PFSK-1 (cell line): ENCODE data around the gene LST1.

Experiments
- FOXP2 ChIP-seq: optimal IDR thresholded peaks from 2 replicates; pipeline ENCODE3; 2011; ENCODE audit warnings: borderline replicate concordance, control low read depth, inconsistent platforms; ENCODE audit not compliant: insufficient read depth; ENCODE audit errors: extremely low read length, extremely low read depth
- POLR2AphosphoS5 ChIP-seq: IDR thresholded peaks from 2 replicates; pipeline ENCODE4 v1.6.1; 2012; ENCODE audit warnings: low read depth, mild to moderate bottlenecking, control low read depth, low read length, moderate library complexity
- SIN3A ChIP-seq: IDR thresholded peaks from 2 replicates; pipeline ENCODE4 v1.6.1; 2012; ENCODE audit warnings: mild to moderate bottlenecking, low read length, moderate library complexity, borderline replicate concordance; ENCODE audit not compliant: insufficient read depth
- TAF1 ChIP-seq: IDR thresholded peaks from 2 replicates; pipeline ENCODE4 v1.6.1; 2012; ENCODE audit warnings: low read length, control low read depth, borderline replicate concordance; ENCODE audit not compliant: insufficient read depth
- TF ChIP-seq, protein P1 (sequence below), 2 experiments: IDR thresholded peaks; 2 replicates each; pipeline versions ENCODE4 v1.6.1 to v1.8.0; 2011 to 2012; ENCODE audit warnings: low read depth in 2 of 2, low read length in 2 of 2, control low read depth in 1 of 2, inconsistent platforms in 1 of 2, mild to moderate bottlenecking in 1 of 2, moderate library complexity in 1 of 2; ENCODE audit not compliant: insufficient read depth in 1 of 2

- TF ChIP-seq, protein P1, sequence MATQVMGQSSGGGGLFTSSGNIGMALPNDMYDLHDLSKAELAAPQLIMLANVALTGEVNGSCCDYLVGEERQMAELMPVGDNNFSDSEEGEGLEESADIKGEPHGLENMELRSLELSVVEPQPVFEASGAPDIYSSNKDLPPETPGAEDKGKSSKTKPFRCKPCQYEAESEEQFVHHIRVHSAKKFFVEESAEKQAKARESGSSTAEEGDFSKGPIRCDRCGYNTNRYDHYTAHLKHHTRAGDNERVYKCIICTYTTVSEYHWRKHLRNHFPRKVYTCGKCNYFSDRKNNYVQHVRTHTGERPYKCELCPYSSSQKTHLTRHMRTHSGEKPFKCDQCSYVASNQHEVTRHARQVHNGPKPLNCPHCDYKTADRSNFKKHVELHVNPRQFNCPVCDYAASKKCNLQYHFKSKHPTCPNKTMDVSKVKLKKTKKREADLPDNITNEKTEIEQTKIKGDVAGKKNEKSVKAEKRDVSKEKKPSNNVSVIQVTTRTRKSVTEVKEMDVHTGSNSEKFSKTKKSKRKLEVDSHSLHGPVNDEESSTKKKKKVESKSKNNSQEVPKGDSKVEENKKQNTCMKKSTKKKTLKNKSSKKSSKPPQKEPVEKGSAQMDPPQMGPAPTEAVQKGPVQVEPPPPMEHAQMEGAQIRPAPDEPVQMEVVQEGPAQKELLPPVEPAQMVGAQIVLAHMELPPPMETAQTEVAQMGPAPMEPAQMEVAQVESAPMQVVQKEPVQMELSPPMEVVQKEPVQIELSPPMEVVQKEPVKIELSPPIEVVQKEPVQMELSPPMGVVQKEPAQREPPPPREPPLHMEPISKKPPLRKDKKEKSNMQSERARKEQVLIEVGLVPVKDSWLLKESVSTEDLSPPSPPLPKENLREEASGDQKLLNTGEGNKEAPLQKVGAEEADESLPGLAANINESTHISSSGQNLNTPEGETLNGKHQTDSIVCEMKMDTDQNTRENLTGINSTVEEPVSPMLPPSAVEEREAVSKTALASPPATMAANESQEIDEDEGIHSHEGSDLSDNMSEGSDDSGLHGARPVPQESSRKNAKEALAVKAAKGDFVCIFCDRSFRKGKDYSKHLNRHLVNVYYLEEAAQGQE (IDR thresholded peaks at IDR 0.05; ENCODE audit: insufficient read depth in 1 of 2, low read depth in 2 of 2, low read length in 2 of 2), result no peak
- no peak for TF ChIP-seq POLR2AphosphoS5
- no peak for TF ChIP-seq SIN3A
- no peak for TF ChIP-seq TAF1
- TF ChIP-seq FOXP2, result no peak
Measured at GRCh38 chr6:31543639-31544038, 42.4 kb upstream of the LST1 start.
